Endothelial cell of umbilical vein (primary cell): ENCODE measurements around the gene GNA12. TPM values are rescaled to one million over a fixed set of nuclear protein-coding genes. Genes with fewer than 3 reads are reported as not detected.

Experiments
- BruUV-seq: library from RNA; stranded (reverse); fragments of 400-500 nt; replicated peaks from 2 replicates; lab custom pipeline; 2021; lab: Mats Ljungman, UMichigan
- CTCF ChIA-PET: fragments of 300-600, 350-600 bp; sonication (Branson Sonifier 250); formaldehyde crosslinking; loops from one replicate; lab custom pipeline; 2021; ENCODE audit warnings: antibody characterized with exemption, inconsistent platforms; lab: Charles Lee
- POLR2A ChIA-PET: fragments of 300-600, 350-600 bp; sonication (Branson Sonifier 250); formaldehyde crosslinking; loops from one replicate; lab custom pipeline; 2021; ENCODE audit warnings: antibody characterized with exemption, inconsistent platforms; lab: Charles Lee
- DNase-seq: peaks from one replicate; pipeline ENCODE4 v3.0.0-alpha.2; 2011; ENCODE audit warnings: low read depth, low spot score
- FAIRE-seq: peaks from 2 replicates; lab custom pipeline; 2011; peaks lifted over from hg19 to GRCh38; lab: Jason Lieb, UNC
- H2AFZ ChIP-seq: 2 replicates; pipeline ENCODE4 v1.6.0; 2012; ENCODE audit warnings: low read depth, low read length, control low read depth, inconsistent platforms
- H3K27ac ChIP-seq: 2 replicates; pipeline ENCODE4 v1.5.1; 2011; ENCODE audit warnings: low read depth, mild to moderate bottlenecking, control low read depth, low read length, moderate library complexity; ENCODE audit not compliant: insufficient read depth
- H3K27me3 ChIP-seq, 2 experiments: 2 replicates each; pipeline versions ENCODE4 v1.6.0 to v1.6.1; 2011; ENCODE audit warnings: low read length in 2 of 2, mixed read lengths in 1 of 2; ENCODE audit not compliant: control insufficient read depth in 2 of 2, insufficient read depth in 2 of 2
- H3K36me3 ChIP-seq, 2 experiments: 2 replicates in 1 of 2; 3 replicates in 1 of 2; pipeline ENCODE4 v1.5.1; 2011; ENCODE audit warnings: low read length in 2 of 2, mild to moderate bottlenecking in 1 of 2, moderate library complexity in 1 of 2; ENCODE audit not compliant: control insufficient read depth in 2 of 2, insufficient read depth in 2 of 2; ENCODE audit errors: extremely low read depth in 1 of 2
- H3K4me1 ChIP-seq: 3 replicates; pipeline ENCODE4 v1.5.1; 2011; ENCODE audit warnings: mild to moderate bottlenecking, low read length; ENCODE audit not compliant: control insufficient read depth, insufficient read depth; ENCODE audit errors: extremely low read depth
- H3K4me2 ChIP-seq: 2 replicates; pipeline ENCODE4 v1.6.1; 2011; ENCODE audit warnings: low read length, control low read depth, mixed read lengths; ENCODE audit not compliant: insufficient read depth
- H3K4me3 ChIP-seq, 3 experiments: fragments of 200-600 bp in 1 of 3; sonication (generic), shearing (Covaris generic) in 1 of 3; replicated peaks in 1 of 3; 2 replicates each; pipeline ENCODE4 v1.5.1; 2011 to 2016; ENCODE audit warnings: control low read depth in 3 of 3, low read length in 3 of 3, mild to moderate bottlenecking in 2 of 3, inconsistent platforms in 1 of 3, low read depth in 1 of 3, moderate library complexity in 1 of 3; ENCODE audit not compliant: insufficient read depth in 1 of 3
- H3K79me2 ChIP-seq: 2 replicates; pipeline ENCODE4 v1.6.0; 2012; ENCODE audit warnings: low read length, inconsistent platforms; ENCODE audit not compliant: control insufficient read depth, insufficient read depth
- H3K9ac ChIP-seq: replicated peaks from 2 replicates; pipeline ENCODE3; 2011; ENCODE audit warnings: low read length, control low read depth; ENCODE audit not compliant: insufficient read depth; ENCODE audit errors: extremely low read depth
- H3K9me1 ChIP-seq: replicated peaks from 3 replicates; pipeline ENCODE4 v1.6.0; 2011; ENCODE audit warnings: mild to moderate bottlenecking, low read length; ENCODE audit not compliant: control insufficient read depth, insufficient read depth; ENCODE audit errors: extremely low read depth
- H3K9me3 ChIP-seq: replicated peaks from 2 replicates; pipeline ENCODE4 v1.5.1; 2012; ENCODE audit warnings: low read length, inconsistent platforms; ENCODE audit not compliant: control insufficient read depth, insufficient read depth
- H4K20me1 ChIP-seq: replicated peaks from 2 replicates; pipeline ENCODE3; 2011; ENCODE audit warnings: mild to moderate bottlenecking, low read length; ENCODE audit not compliant: control insufficient read depth, insufficient read depth; ENCODE audit errors: extremely low read depth
- EZH2 ChIP-seq: IDR thresholded peaks from 2 replicates; pipeline ENCODE4 v1.6.1; 2012; ENCODE audit warnings: borderline replicate concordance, low read depth, mild to moderate bottlenecking, moderate library complexity, low read length, inconsistent platforms; ENCODE audit not compliant: severe bottlenecking
- FOS ChIP-seq: IDR thresholded peaks from 2 replicates; pipeline ENCODE4 v1.6.1; 2011; ENCODE audit warnings: mild to moderate bottlenecking, low read length, moderate library complexity, borderline replicate concordance; ENCODE audit not compliant: insufficient read depth
- GATA2 ChIP-seq: IDR thresholded peaks from 2 replicates; pipeline ENCODE4 v1.7.0; 2011; ENCODE audit warnings: low read depth, mild to moderate bottlenecking, moderate library complexity, mixed read lengths, low read length; ENCODE audit not compliant: insufficient read length, insufficient read depth
- JUN ChIP-seq: IDR thresholded peaks from 2 replicates; pipeline ENCODE4 v1.6.1; 2011; ENCODE audit warnings: borderline replicate concordance, low read depth; ENCODE audit not compliant: insufficient read length, insufficient read depth
- MYC ChIP-seq: IDR thresholded peaks from one replicate; pipeline ENCODE4 v1.6.1; 2011; ENCODE audit warnings: mild to moderate bottlenecking, low read depth, low read length
- POLR2A ChIP-seq: IDR thresholded peaks from 2 replicates; pipeline ENCODE4 v1.6.1; 2012; ENCODE audit warnings: low read depth, mild to moderate bottlenecking, control low read depth, low read length
- POLR2AphosphoS5 ChIP-seq: IDR thresholded peaks from 2 replicates; pipeline ENCODE4 v1.6.1; 2012; ENCODE audit warnings: low read depth, mild to moderate bottlenecking, control low read depth, low read length, moderate library complexity; ENCODE audit not compliant: insufficient read depth
- dilution Hi-C: fragments of 300-500 bp; cut with MboI; formaldehyde crosslinking; loops from one replicate; pipeline ENCODE4 v1.15.0; 2019; ENCODE audit warnings: low sequenced_read_pairs; ENCODE audit not compliant: extremely low pct_ligation_motif_present
- intact Hi-C: fragments of 100-400 bp; cut with micrococcal nuclease; formaldehyde crosslinking; loops from one replicate; pipeline ENCODE4 v1.10.0; 2022
- polyA plus RNA-seq, 4 experiments: library from polyadenylated mRNA; depleted of rRNA in 3 of 4; stranded (reverse) in 3 of 4; unstranded in 1 of 4; fragments of >200 nt; gene quantifications; 2 replicates each; pipeline versions ENCODE4 v1.2.1 to v1.2.3, GENCODE V29; 2011 to 2012; ENCODE audit warnings: missing spikeins in 1 of 4
- total RNA-seq: library from RNA; stranded (reverse); gene quantifications from 2 replicates; pipeline ENCODE4 v1.2.3, GENCODE V29; 2021
- TF ChIP-seq, protein P1 (sequence below): IDR thresholded peaks from 2 replicates; pipeline ENCODE4 v1.6.1; 2011; ENCODE audit not compliant: insufficient read depth, insufficient read length
- TF ChIP-seq, protein P2 (sequence below), 2 donors: IDR thresholded peaks; 1 replicate in 1 of 2; 2 replicates in 1 of 2; pipeline ENCODE4 v1.5.1; 2011; ENCODE audit warnings: low read length in 2 of 2, mild to moderate bottlenecking in 2 of 2, moderate library complexity in 2 of 2, control low read depth in 1 of 2, inconsistent platforms in 1 of 2, low read depth in 1 of 2; ENCODE audit not compliant: insufficient read depth in 1 of 2; ENCODE audit errors: extremely low read depth in 1 of 2

The GNA12 gene
- total and polyA plus RNA-seq, 2 donors (not counting 3 experiments of a cell fraction or from before 2014, with no cell fraction given) = 63.0 to 75.1 TPM

DNA sequence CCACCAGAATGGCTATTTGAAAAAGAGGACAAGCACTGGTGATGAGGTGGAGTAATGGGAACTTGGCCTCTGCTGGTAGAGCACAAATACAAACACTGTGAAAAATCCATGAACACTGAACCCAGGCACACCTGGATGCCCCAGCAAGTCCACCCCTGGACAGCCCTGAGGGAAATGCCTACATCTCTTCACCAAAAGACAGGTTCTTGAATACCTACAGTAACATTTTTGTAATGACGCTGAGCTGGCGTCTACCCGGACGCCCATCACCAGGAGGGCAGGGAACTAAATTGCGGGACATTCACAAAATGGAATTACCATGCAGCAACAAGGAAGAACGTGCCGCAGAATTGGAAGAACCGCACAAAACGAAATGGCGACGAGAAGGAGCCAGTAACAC lies 70.5 kb downstream of the GNA12 start:
- Histone ChIP-seq H3K27ac (no peak overlapping the region), H3K79me2 (no peaks in the 10 kb centered on the region), H3K4me2 (no peak overlapping the region), H4K20me1 (no peaks in the 10 kb centered on the region), H3K27me3 (no peaks in the 10 kb centered on the region), H3K4me1 (no peaks in the 10 kb centered on the region), H3K9ac (no peak overlapping the region), H3K4me3 (no peak overlapping the region), H3K9me3 (no peaks in the 10 kb centered on the region), H2AFZ (no peak overlapping the region), H3K9me1 (no peaks in the 10 kb centered on the region), H3K36me3 (peaks cover 0 to 6% of the 10 kb centered on the region in 2 experiments)
- CTCF ChIA-PET = no interaction called here
- dilution Hi-C loops (no loop called here), intact Hi-C loops (no loop called here)
- TF ChIP-seq POLR2AphosphoS5 = no peak
- TF ChIP-seq EZH2 = no peak
- no peak for TF ChIP-seq JUN
- TF ChIP-seq, protein P1, sequence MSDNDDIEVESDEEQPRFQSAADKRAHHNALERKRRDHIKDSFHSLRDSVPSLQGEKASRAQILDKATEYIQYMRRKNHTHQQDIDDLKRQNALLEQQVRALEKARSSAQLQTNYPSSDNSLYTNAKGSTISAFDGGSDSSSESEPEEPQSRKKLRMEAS = no peak
- TF ChIP-seq GATA2 = no peak
- TF ChIP-seq POLR2A = no peak
- TF ChIP-seq, protein P2, sequence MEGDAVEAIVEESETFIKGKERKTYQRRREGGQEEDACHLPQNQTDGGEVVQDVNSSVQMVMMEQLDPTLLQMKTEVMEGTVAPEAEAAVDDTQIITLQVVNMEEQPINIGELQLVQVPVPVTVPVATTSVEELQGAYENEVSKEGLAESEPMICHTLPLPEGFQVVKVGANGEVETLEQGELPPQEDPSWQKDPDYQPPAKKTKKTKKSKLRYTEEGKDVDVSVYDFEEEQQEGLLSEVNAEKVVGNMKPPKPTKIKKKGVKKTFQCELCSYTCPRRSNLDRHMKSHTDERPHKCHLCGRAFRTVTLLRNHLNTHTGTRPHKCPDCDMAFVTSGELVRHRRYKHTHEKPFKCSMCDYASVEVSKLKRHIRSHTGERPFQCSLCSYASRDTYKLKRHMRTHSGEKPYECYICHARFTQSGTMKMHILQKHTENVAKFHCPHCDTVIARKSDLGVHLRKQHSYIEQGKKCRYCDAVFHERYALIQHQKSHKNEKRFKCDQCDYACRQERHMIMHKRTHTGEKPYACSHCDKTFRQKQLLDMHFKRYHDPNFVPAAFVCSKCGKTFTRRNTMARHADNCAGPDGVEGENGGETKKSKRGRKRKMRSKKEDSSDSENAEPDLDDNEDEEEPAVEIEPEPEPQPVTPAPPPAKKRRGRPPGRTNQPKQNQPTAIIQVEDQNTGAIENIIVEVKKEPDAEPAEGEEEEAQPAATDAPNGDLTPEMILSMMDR (IDR thresholded peaks at IDR 0.05; ENCODE audit: extremely low read depth in 1 of 2, insufficient read depth in 1 of 2, low read depth in 1 of 2, low read length in 2 of 2) = no peak
- no peak for TF ChIP-seq FOS
- no peak for TF ChIP-seq MYC
- DNase-seq (no peak), FAIRE-seq (no peak)
- POLR2A ChIA-PET = no interaction called here
- no TSS peak for BruUV-seq
